B cell (primary cell): ENCODE measurements around the gene ZSCAN21. TPM values are rescaled to one million over a fixed set of nuclear protein-coding genes. Genes with fewer than 3 reads are reported as not detected.

Experiments
- ATAC-seq: fragments of 200-7000 bp; cut with Tn5 transposase; one replicate; pipeline ENCODE4 v1.10.0; 2021; ENCODE audit warnings: low read depth, mild to moderate bottlenecking, moderate number of reproducible peaks, moderate library complexity
- CTCF ChIA-PET: fragments of 350-600 bp; sonication (Branson Sonifier 250); formaldehyde crosslinking; loops from one replicate; lab custom pipeline; 2021; ENCODE audit warnings: antibody characterized with exemption, inconsistent platforms; lab: Charles Lee
- POLR2A ChIA-PET: fragments of 350-600 bp; sonication (Branson Sonifier 250); formaldehyde crosslinking; loops from one replicate; lab custom pipeline; 2021; ENCODE audit warnings: antibody characterized with exemption; lab: Charles Lee
- DNase-seq: peaks from one replicate; pipeline ENCODE4 v3.0.0; 2013
- H2AFZ ChIP-seq: 2 replicates; pipeline ENCODE4 v1.6.1; 2012; ENCODE audit warnings: mild to moderate bottlenecking, low read depth, low read length; ENCODE audit not compliant: insufficient read depth, poor library complexity, severe bottlenecking
- H3K27ac ChIP-seq, 2 donors: 1 replicate in 1 of 2; 2 replicates in 1 of 2; pipeline ENCODE4 v1.5.1; 2012 to 2013; ENCODE audit warnings: low read length in 2 of 2, mild to moderate bottlenecking in 2 of 2, moderate library complexity in 1 of 2
- H3K27me3 ChIP-seq, 4 experiments: fragments of 200-600 bp in 1 of 4; sonication (generic) in 1 of 4; replicated peaks in 1 of 4; 1 replicate in 2 of 4; 2 replicates in 2 of 4; pipeline versions ENCODE4 v1.6.1 to v1.7.0; 2013 to 2016; ENCODE audit warnings: low read length in 3 of 4, mild to moderate bottlenecking in 2 of 4, mixed read lengths in 1 of 4, moderate library complexity in 1 of 4; ENCODE audit not compliant: insufficient read depth in 4 of 4, control insufficient read depth in 3 of 4; ENCODE audit errors: control extremely low read depth in 1 of 4
- H3K36me3 ChIP-seq, 2 experiments: replicated peaks in 1 of 2; 1 replicate in 1 of 2; 2 replicates in 1 of 2; pipeline versions ENCODE4 v1.6.1 to v1.7.1; 2013; ENCODE audit warnings: low read length in 1 of 2; ENCODE audit not compliant: insufficient read depth in 2 of 2, control insufficient read depth in 1 of 2; ENCODE audit errors: control extremely low read depth in 1 of 2, extremely low read depth in 1 of 2
- H3K4me1 ChIP-seq, 2 donors: fragments of 200-600 bp in 1 of 2; sonication (generic) in 1 of 2; 1 replicate in 1 of 2; 2 replicates in 1 of 2; pipeline versions ENCODE4 v1.5.1 to v1.6.1; 2013 to 2017; ENCODE audit warnings: low read length in 2 of 2; ENCODE audit not compliant: control insufficient read depth in 2 of 2, insufficient read depth in 2 of 2
- H3K4me2 ChIP-seq: replicated peaks from 2 replicates; pipeline ENCODE3; 2012; ENCODE audit warnings: mild to moderate bottlenecking, low read depth, low read length; ENCODE audit not compliant: poor library complexity, severe bottlenecking
- H3K4me3 ChIP-seq, 5 experiments: fragments of 200-600 bp in 1 of 5; sonication (generic) in 1 of 5; 1 replicate in 3 of 5; 2 replicates in 2 of 5; pipeline versions ENCODE4 v1.5.1 to v1.7.0; 2011 to 2016; ENCODE audit warnings: low read length in 4 of 5, mild to moderate bottlenecking in 4 of 5, low read depth in 2 of 5, control low read depth in 1 of 5, moderate library complexity in 1 of 5; ENCODE audit not compliant: insufficient read depth in 1 of 5; ENCODE audit errors: control extremely low read depth in 1 of 5, extremely low read depth in 1 of 5
- H3K79me2 ChIP-seq: fragments of 200-600 bp; sonication (generic); one replicate; pipeline ENCODE4 v1.6.0; 2016; ENCODE audit warnings: low read length; ENCODE audit not compliant: control insufficient read depth, insufficient read depth
- H3K9ac ChIP-seq: fragments of 200-600 bp; sonication (generic); 2 replicates; pipeline ENCODE4 v1.6.1; 2017; ENCODE audit warnings: mild to moderate bottlenecking, low read length, moderate library complexity
- H3K9me3 ChIP-seq, 3 donors: one replicate each; pipeline versions ENCODE4 v1.6.1 to v1.7.1; 2013; ENCODE audit warnings: low read length in 2 of 3; ENCODE audit not compliant: control insufficient read depth in 2 of 3, insufficient read depth in 1 of 3; ENCODE audit errors: control extremely low read depth in 1 of 3
- H4K20me1 ChIP-seq: 2 replicates; pipeline ENCODE4 v1.6.0; 2012; ENCODE audit warnings: mild to moderate bottlenecking, low read length; ENCODE audit not compliant: insufficient read depth, control insufficient read depth, poor library complexity, severe bottlenecking
- H3K27ac Mint-ChIP-seq: one replicate; pipeline ENCODE4 v1.8.0; 2021; ENCODE audit warnings: mixed read lengths
- H3K27me3 Mint-ChIP-seq: one replicate; pipeline ENCODE4 v1.8.0; 2021; ENCODE audit warnings: mixed read lengths
- H3K4me1 Mint-ChIP-seq: one replicate; pipeline ENCODE4 v1.8.0; 2021; ENCODE audit warnings: mixed read lengths
- H3K4me3 Mint-ChIP-seq: one replicate; pipeline ENCODE4 v1.8.0; 2021; ENCODE audit warnings: mixed read lengths
- H3K9me3 Mint-ChIP-seq: one replicate; pipeline ENCODE4 v1.8.0; 2022; ENCODE audit warnings: mixed read lengths; ENCODE audit not compliant: insufficient read depth
- EZH2 ChIP-seq: IDR thresholded peaks from 2 replicates; pipeline ENCODE4 v1.6.1; 2012; ENCODE audit warnings: borderline replicate concordance, low read depth, mild to moderate bottlenecking, moderate library complexity, low read length; ENCODE audit not compliant: insufficient read depth, poor library complexity, severe bottlenecking
- WGBS: methylation state at CpG from one replicate; pipeline ENCODE4 v1.1.5; 2013; ENCODE audit warnings: missing lambda C conversion rate; ENCODE audit not compliant: insufficient coverage; 5-methylcytosine and 5-hydroxymethylcytosine counted together
- intact Hi-C: fragments of 100-400 bp; cut with micrococcal nuclease; formaldehyde crosslinking; loops from one replicate; pipeline ENCODE4 v1.10.0; 2022
- polyA plus RNA-seq: library from polyadenylated mRNA; depleted of rRNA; stranded (reverse); fragments of >200 nt; gene quantifications from 2 replicates; pipeline ENCODE4 v1.2.3, GENCODE V29; 2012
- total RNA-seq, 2 donors: library from RNA; stranded (reverse); fragments of 120-200 nt in 1 of 2; gene quantifications; 1 replicate in 1 of 2; 2 replicates in 1 of 2; pipeline versions ENCODE4 v1.2.3 to v1.2.4, GENCODE V29; 2013 to 2022
- TF ChIP-seq, protein P1 (sequence below): fragments of 200-600 bp; IDR thresholded peaks from one replicate; pipeline ENCODE4 v1.8.0; 2022; ENCODE audit warnings: antibody characterized with exemption, mild to moderate bottlenecking

The ZSCAN21 gene
- total and polyA plus RNA-seq, 2 donors (not counting 1 experiment from before 2014, with no cell fraction given), result 6.7 to 13.2 TPM

DNA sequence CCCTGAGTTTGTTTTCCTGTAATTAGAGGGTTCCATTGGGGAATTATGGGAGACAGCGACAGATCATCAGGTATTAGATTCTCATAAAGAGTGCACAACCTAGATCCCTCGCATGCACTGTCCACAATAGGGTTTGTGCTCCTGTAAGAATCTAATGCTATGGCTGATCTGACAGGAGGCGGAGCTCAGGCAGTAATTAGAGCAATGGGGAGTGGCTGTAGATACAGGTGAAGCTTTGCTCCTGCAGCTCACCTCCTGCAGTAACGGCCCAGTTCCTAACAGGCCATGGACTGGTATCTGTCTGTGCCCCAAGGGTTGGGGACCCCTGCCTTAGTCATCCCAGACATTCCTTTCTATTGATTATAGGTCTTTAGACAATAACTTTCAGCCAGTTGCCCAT lies 894 bp upstream of the ZSCAN21 start:
- H3K79me2 ChIP-seq, result peaks cover 7% of the 10 kb centered on the region
- H2AFZ ChIP-seq, result peak overlapping the region; percentile 100
- no peak overlapping the region for H3K9ac ChIP-seq
- Mint-ChIP-seq H3K4me1 (peaks cover 21% of the 10 kb centered on the region), H3K27me3 (no peaks in the 10 kb centered on the region), H3K27ac (peak overlapping the region; percentile 97), H3K9me3 (no peaks in the 10 kb centered on the region), H3K4me3 (peak overlapping the region; percentile 97)
- DNase-seq (no peak), ATAC-seq (no peak)
- no peaks in the 10 kb centered on the region for H3K27me3 ChIP-seq
- H3K36me3 ChIP-seq, result no peaks in the 10 kb centered on the region
- intact Hi-C loops, result loop anchor here (1.0 to 2.0 kb wide), 5 partner anchors 33 to 130 kb away; partner anchors contain the start of genes TRIM4, ZKSCAN1 and ZNF3
- H3K4me1 ChIP-seq, result peaks cover 6 to 18% of the 10 kb centered on the region in 2 donors
- 84% methylated on average over 2 of the region's 4 CpGs for WGBS
- POLR2A ChIA-PET, result no interaction called here
- H3K4me3 ChIP-seq, result no peak overlapping the region
- no peaks in the 10 kb centered on the region for H3K9me3 ChIP-seq
- H3K27ac ChIP-seq, result no peak overlapping the region
- peak overlapping the region; percentile 92 for H3K4me2 ChIP-seq
- no peaks in the 10 kb centered on the region for H4K20me1 ChIP-seq
- TF ChIP-seq, protein P1, sequence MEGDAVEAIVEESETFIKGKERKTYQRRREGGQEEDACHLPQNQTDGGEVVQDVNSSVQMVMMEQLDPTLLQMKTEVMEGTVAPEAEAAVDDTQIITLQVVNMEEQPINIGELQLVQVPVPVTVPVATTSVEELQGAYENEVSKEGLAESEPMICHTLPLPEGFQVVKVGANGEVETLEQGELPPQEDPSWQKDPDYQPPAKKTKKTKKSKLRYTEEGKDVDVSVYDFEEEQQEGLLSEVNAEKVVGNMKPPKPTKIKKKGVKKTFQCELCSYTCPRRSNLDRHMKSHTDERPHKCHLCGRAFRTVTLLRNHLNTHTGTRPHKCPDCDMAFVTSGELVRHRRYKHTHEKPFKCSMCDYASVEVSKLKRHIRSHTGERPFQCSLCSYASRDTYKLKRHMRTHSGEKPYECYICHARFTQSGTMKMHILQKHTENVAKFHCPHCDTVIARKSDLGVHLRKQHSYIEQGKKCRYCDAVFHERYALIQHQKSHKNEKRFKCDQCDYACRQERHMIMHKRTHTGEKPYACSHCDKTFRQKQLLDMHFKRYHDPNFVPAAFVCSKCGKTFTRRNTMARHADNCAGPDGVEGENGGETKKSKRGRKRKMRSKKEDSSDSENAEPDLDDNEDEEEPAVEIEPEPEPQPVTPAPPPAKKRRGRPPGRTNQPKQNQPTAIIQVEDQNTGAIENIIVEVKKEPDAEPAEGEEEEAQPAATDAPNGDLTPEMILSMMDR, result no peak
- TF ChIP-seq EZH2, result no peak
- CTCF ChIA-PET, result no interaction called here

DNA sequence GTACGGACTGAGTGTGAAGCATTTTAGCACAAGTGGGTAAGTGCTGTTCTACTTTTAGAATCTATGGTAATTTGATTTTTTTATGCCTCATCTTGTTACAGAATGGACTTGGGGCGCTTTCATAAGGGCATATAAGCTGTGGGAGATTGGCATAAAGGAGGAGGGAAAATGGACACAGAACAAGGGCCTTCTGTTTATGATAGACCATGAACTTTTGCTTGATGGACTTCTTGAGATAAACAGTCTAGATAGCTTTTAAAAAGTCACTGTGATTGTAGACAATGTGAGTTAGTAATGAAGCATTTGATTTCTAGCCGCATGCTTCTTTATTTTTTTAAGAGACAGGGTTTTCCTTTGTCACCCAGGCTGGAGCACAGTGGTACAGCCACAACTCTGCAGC lies 2.0 kb downstream of the ZSCAN21 start:
- Mint-ChIP-seq H3K27me3 (no peaks in the 10 kb centered on the region), H3K9me3 (no peaks in the 10 kb centered on the region), H3K4me1 (peaks cover 16% of the 10 kb centered on the region), H3K4me3 (peak overlapping the region; percentile 63), H3K27ac (peak overlapping the region; percentile 53)
- H3K9ac ChIP-seq, result no peak overlapping the region
- intact Hi-C loops, result loop anchor here (2.0 kb wide), 1 partner anchor 139 kb away; no protein-coding TSS in a partner anchor
- CTCF ChIA-PET, result interaction anchor here (1.2 kb wide), 1 partner anchor 132 kb away, joined by 4 read pairs; the partner anchor contains the start of gene TRIM4
- no peak overlapping the region for H3K4me3 ChIP-seq
- no peaks in the 10 kb centered on the region for H3K27me3 ChIP-seq
- peaks cover 16% of the 10 kb centered on the region for H3K79me2 ChIP-seq
- H3K27ac ChIP-seq, result no peak overlapping the region
- peaks cover 6 to 13% of the 10 kb centered on the region in 2 donors for H3K4me1 ChIP-seq
- no peak overlapping the region for H3K4me2 ChIP-seq
- H3K9me3 ChIP-seq, result no peaks in the 10 kb centered on the region
- TF ChIP-seq, protein P1, result no peak
- no peak for TF ChIP-seq EZH2
- no peak for DNase-seq
- no peaks in the 10 kb centered on the region for H4K20me1 ChIP-seq
- POLR2A ChIA-PET, result no interaction called here
- peaks cover 0 to under 1% of the 10 kb centered on the region in 2 experiments for H3K36me3 ChIP-seq
- ATAC-seq, result no peak
- H2AFZ ChIP-seq, result no peak overlapping the region
- WGBS, result 100% methylated on average over 2 of the region's 3 CpGs
